Skin epidermis (tissue), 12 donors: ENCODE results near the gene COL23A1.

Experiments
- H3K27ac ChIP-seq, 21 experiments: fragments of 200-600 bp; sonication (generic) in 11 of 21; one replicate each; pipeline ENCODE4 v1.5.0; 2020; ENCODE audit warnings: mild to moderate bottlenecking in 3 of 21, inconsistent platforms in 2 of 21, moderate library complexity in 2 of 21
- H3K4me3 ChIP-seq, 7 experiments: fragments of 200-600 bp; sonication (generic) in 2 of 7; one replicate each; pipeline ENCODE4 v1.5.0; 2020; ENCODE audit warnings: inconsistent platforms in 2 of 7, mild to moderate bottlenecking in 2 of 7, moderate library complexity in 1 of 7

COL23A1 gene

GRCh38 chr5:178468196-178468685 lies 122.0 kb downstream of the COL23A1 start:
- H3K27ac ChIP-seq: peak overlapping the region in 13 of 21 experiments; percentile 3 to 76 (median 31)
- H3K4me3 ChIP-seq: no peak overlapping the region

DNA sequence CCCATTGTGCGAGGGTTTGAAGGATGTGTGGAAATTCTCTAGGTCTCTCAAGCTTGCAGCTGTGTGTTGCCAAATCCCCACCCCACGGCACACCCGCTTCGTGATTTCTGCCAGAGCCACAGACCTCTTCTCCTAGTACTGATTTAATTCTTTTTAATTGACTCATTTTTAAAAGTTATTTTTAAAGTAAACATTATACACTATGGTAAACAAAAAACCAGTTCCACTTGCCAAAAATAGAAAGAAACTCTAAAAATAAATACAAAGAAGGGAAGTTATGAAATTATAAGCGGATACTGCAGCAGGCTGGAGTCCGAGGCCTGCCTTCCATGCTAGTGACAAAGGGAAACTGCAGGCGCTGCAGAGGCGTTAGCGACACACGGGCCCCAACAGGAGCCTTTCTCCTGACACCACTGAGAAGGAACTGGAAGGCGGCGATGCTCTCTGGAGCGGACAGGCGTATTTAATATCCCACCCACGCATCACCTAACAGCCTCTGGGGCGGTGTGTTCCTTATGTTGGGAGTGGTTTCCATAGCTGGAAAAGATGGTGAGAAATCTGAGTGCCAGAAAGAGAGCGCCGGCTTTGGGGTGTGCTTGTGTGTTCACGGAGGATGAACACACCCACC lies 122.5 kb downstream of the COL23A1 start:
- Histone ChIP-seq H3K27ac (peak overlapping the region in 16 of 21 experiments; percentile 1 to 76 (median 32)), H3K4me3 (no peak overlapping the region)

- Histone ChIP-seq H3K4me3 (no peak overlapping the region), H3K27ac (peak overlapping the region in 14 of 21 experiments; percentile 1 to 76 (median 52))
Measured at GRCh38 chr5:178467205-178467567, 123.0 kb downstream of the COL23A1 start.

GRCh38 chr5:178466342-178466741 lies 123.9 kb downstream of the COL23A1 start:
- Histone ChIP-seq H3K27ac (no peak overlapping the region), H3K4me3 (no peak overlapping the region)

DNA sequence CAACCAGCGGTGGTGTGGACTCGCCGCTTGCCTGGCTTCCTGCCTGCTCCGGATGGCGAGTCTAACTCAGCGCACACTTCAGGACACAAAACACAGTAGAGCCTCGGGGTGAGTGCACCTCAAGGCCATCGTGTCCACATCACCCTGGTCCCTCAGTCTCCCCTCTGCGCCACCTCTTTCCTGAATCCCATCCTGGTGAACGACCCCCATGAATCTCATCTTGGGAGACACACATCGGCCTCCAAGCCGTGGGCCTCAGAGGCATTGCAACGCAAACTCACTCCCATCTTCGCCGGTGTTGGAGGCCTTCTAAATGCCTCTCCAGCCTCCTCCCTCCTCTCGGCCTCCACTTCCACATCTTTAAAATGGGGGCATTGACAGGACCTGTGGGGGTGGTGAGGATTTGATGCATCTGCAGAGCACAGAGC lies 124.3 kb downstream of the COL23A1 start:
- Histone ChIP-seq H3K4me3 (no peak overlapping the region), H3K27ac (no peak overlapping the region)

GRCh38 chr5:178465228-178465860 lies 124.8 kb downstream of the COL23A1 start:
- peak overlapping the region in 1 of 21 experiments; percentile 40 for H3K27ac ChIP-seq
- no peak overlapping the region for H3K4me3 ChIP-seq

- H3K4me3 ChIP-seq: no peak overlapping the region
- no peak overlapping the region for H3K27ac ChIP-seq
Measured at GRCh38 chr5:178464431-178465048, 125.7 kb downstream of the COL23A1 start.

GRCh38 chr5:178463321-178464155 lies 126.7 kb downstream of the COL23A1 start:
- peak overlapping the region in 1 of 21 experiments; percentile 31 for H3K27ac ChIP-seq
- H3K4me3 ChIP-seq: no peak overlapping the region

- Histone ChIP-seq H3K4me3 (no peak overlapping the region), H3K27ac (peak overlapping the region in 1 of 21 experiments; percentile 31)
Measured at GRCh38 chr5:178462816-178463215, 127.4 kb downstream of the COL23A1 start.

DNA sequence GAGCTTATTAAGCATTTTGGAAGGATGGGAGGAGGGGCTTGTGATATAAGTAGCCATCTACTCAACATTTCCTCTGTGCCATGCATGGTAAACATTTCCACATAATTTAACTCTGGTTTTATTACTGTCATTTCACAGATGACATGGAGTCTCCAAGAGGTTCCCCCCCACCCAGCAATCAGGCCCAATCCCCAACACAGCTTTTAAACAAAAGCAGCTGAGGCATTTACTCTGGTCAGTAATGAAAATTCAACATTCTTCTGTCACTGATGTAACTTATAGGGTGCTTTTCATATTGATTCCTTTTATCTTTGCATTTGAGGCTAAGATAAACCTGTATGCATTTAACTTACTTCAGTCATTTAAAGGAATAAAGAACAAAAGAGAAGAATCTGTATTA lies 128.1 kb downstream of the COL23A1 start:
- Histone ChIP-seq H3K27ac (peak overlapping the region in 1 of 21 experiments; percentile 34), H3K4me3 (no peak overlapping the region)

GRCh38 chr5:178461004-178461730 lies 129.0 kb downstream of the COL23A1 start:
- Histone ChIP-seq H3K27ac (peak overlapping the region in 4 of 21 experiments; percentile 42 to 55 (median 46)), H3K4me3 (no peak overlapping the region)

GRCh38 chr5:178460598-178460997 lies 129.6 kb downstream of the COL23A1 start:
- Histone ChIP-seq H3K27ac (peak overlapping the region in 4 of 21 experiments; percentile 2 to 55 (median 44)), H3K4me3 (no peak overlapping the region)

GRCh38 chr5:178460174-178460573 lies 130.0 kb downstream of the COL23A1 start:
- Histone ChIP-seq H3K4me3 (no peak overlapping the region), H3K27ac (peak overlapping the region in 4 of 21 experiments; percentile 2 to 55 (median 44))

DNA sequence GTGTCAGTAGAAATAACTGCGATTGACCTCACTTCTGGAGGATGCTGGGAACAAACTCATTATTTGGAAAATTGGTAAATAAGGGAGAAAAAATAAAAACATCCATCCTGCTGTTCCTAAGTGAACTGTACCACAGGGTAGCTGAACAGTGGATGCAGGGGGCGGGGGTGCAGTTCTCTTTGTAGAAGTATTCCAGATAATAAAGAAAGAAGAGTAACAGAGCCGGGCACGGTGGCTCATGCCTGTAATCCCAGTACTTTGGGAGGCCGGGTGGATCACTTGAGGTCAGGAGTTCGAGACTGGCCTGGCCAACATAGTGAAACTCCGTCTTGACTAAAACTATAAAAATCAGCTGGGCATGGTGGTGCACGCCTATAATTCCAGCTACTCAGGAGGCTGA lies 132.1 kb downstream of the COL23A1 start:
- Histone ChIP-seq H3K4me3 (no peak overlapping the region), H3K27ac (no peak overlapping the region)

GRCh38 chr5:178457471-178457870 lies 132.7 kb downstream of the COL23A1 start:
- H3K27ac ChIP-seq: no peak overlapping the region

GRCh38 chr5:178455480-178455835 lies 134.7 kb downstream of the COL23A1 start:
- Histone ChIP-seq H3K27ac (no peak overlapping the region), H3K4me3 (no peak overlapping the region)

More at GRCh38 chr5:178457471-178457870, 132.7 kb downstream of the COL23A1 start:
- no peak overlapping the region for H3K4me3 ChIP-seq

DNA sequence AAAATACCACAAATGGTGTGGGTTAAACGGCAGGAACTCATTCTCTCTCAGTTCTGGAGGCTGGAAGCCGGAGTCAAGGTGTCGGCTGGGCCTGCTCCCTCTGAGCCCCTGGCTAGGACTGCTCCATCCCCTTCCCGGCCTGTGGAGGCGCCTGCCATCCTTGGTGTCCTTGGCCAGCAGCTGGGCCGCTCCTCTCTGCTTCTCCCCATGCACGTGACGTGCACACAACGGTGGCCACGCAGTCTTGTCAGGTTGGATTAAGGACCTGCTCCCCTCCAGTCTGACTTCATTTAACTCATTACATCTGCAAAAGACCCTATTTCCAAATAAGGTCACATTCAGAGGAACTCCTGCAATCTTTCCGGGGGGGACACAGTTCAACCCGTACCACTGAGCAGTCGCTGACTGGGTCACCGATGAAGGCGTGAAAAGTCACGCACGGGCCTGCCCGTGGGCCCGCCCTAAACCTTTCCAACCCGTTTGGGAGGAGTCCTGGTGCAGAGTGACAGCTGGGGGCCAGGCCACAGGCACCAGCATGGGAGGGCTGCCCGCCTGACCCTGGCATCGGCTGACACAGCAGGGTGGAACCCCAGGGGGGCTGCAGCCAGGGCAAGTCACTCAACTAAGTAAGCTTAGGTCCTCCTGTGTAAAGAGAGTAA lies 135.2 kb downstream of the COL23A1 start:
- Histone ChIP-seq H3K27ac (no peak overlapping the region), H3K4me3 (no peak overlapping the region)

DNA sequence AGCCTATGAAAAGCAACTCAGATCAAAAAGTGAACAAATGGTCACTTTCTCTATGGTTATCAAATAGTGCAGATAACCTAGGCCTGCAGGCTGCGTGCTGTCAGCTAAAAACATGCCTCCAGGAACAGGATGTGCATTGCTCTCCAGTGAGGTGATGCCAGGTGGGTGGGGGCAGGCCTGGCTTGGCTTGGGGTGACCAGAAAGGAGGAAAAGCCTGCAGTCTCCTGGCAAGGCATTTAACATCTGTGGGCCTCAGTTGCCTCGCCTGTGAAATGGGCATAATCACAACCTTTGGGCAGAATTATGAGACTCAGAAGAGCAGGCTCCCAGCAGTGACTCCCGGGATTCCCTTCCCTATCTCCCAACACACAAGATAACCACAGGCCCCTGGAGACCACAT lies 135.9 kb downstream of the COL23A1 start:
- Histone ChIP-seq H3K27ac (no peak overlapping the region), H3K4me3 (no peak overlapping the region)

DNA sequence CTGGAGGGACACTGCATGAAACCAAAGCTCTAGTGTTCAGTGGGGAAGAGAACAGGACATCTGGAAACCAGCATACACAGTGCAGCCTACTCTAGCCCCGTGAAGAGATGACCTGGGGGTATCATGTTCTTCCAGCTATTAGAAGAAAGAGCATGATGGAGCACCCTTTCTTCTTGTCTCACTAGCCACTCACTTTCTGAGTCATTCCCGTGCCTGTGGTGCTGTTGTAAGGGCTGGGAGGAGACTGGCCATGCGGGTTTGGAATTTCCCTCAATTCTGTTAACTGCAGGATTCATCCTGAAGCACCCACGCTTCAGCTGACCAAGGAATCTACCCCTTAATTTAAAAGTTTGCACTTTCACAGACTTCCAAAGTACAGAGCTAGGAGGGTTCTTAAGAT lies 137.0 kb downstream of the COL23A1 start:
- H3K27ac ChIP-seq: no peak overlapping the region
- H3K4me3 ChIP-seq: no peak overlapping the region
